Vagina (tissue), 2 donors: ENCODE results near the gene SEPTIN5. TPM values are rescaled to one million over a fixed set of nuclear protein-coding genes. Genes with fewer than 3 reads are reported as not detected.

ENCODE experiments used
- DNase-seq, 2 donors: peaks; one replicate each; pipeline ENCODE4 v3.0.0-alpha.2; 2017; ENCODE audit errors: extremely low spot score in 2 of 2
- H3K27ac ChIP-seq: fragments of 200-600 bp; sonication (generic); one replicate; pipeline ENCODE4 v1.5.1; 2019
- H3K27me3 ChIP-seq: fragments of 200-600 bp; sonication (generic); one replicate; pipeline ENCODE4 v1.5.1; 2019
- H3K36me3 ChIP-seq, 2 donors: fragments of 200-600 bp; sonication (generic); one replicate each; pipeline ENCODE4 v1.5.1; 2017 to 2019
- H3K4me1 ChIP-seq: fragments of 200-600 bp; sonication (generic); one replicate; pipeline ENCODE4 v1.5.1; 2019
- H3K4me3 ChIP-seq, 2 donors: fragments of 200-600 bp; sonication (generic); 1 replicate in 1 of 2; 2 replicates in 1 of 2; pipeline ENCODE4 v1.5.1; 2016 to 2019
- H3K9me3 ChIP-seq: fragments of 200-600 bp; sonication (generic); one replicate; pipeline ENCODE4 v1.5.1; 2019
- POLR2A ChIP-seq, 2 donors: fragments of 450-650 bp; IDR thresholded peaks; one replicate each; pipeline ENCODE4 v1.6.1; 2017; ENCODE audit warnings: antibody characterized with exemption in 2 of 2, mild to moderate bottlenecking in 2 of 2, moderate library complexity in 2 of 2
- POLR2AphosphoS5 ChIP-seq, 2 donors: sonication (generic); formaldehyde crosslinking; IDR thresholded peaks; one replicate each; pipeline ENCODE4 v1.9.0; 2017; ENCODE audit warnings: antibody characterized with exemption in 2 of 2, mild to moderate bottlenecking in 2 of 2, low read depth in 1 of 2; ENCODE audit not compliant: insufficient read depth in 1 of 2
- intact Hi-C: fragments of 100-400 bp; cut with DNase I; formaldehyde crosslinking; loops from one replicate; pipeline ENCODE4 v1.15.1; 2023
- total RNA-seq: library from RNA; depleted of rRNA; stranded (reverse); fragments of >200 nt; gene quantifications from one replicate; pipeline ENCODE4 v1.2.3, GENCODE V29; 2016
- TF ChIP-seq, protein P1 (sequence below), 3 experiments: fragments of 450-650 bp in 2 of 3; fragments of 200-600 bp in 1 of 3; sonication (generic) in 1 of 3; IDR thresholded peaks; one replicate each; pipeline ENCODE4 v1.5.1; 2017 to 2019; ENCODE audit warnings: antibody characterized with exemption in 3 of 3, mild to moderate bottlenecking in 2 of 3, moderate library complexity in 2 of 3

SEPTIN5 gene
- total RNA-seq, 1 donor from 2014 or later = 67.3 TPM

DNA sequence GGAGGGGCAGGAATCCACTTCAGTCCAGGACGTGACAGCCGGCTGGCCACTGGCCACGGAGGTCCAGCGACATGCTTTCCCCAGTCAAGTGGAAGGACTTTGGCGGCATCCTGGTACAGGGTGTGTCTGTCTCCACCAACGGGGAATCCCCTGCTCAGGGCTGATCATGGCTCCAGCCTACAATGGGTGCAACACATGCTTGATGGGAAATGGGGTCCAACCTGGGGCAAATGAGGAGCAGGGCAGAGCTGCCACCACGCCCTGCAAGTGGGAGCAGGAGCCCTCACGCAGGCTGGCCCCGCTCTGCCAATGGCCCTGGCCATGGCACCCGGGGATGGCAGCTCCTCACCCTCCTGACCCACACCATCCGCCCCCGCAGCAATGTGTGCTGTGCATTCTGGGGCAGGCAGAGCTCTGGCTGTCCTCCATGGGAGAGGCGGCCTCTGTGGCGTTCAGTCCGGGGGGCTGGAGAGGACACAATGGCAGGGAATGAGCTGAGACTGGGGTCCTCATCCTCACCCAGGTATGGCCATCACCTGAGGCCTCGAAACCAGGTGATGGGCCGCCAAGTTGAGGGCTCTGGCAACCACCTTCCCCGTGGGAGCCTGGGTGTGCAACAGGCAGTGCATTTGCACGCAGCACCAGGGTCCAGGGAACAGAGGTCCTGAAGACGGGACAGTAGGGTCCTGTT is 5.8 kb upstream of the SEPTIN5 start:
- H3K9me3 ChIP-seq = no peaks in the 10 kb centered on the region
- intact Hi-C loops = no loop called here
- peak overlapping the region; percentile 83 for H3K27ac ChIP-seq
- no peak for DNase-seq
- no peak overlapping the region for H3K4me3 ChIP-seq
- H3K36me3 ChIP-seq = no peaks in the 10 kb centered on the region
- H3K27me3 ChIP-seq = no peaks in the 10 kb centered on the region
- peaks cover 24% of the 10 kb centered on the region for H3K4me1 ChIP-seq
- no peak for TF ChIP-seq POLR2A (IDR thresholded peaks at IDR 0.05)
- TF ChIP-seq, protein P1, sequence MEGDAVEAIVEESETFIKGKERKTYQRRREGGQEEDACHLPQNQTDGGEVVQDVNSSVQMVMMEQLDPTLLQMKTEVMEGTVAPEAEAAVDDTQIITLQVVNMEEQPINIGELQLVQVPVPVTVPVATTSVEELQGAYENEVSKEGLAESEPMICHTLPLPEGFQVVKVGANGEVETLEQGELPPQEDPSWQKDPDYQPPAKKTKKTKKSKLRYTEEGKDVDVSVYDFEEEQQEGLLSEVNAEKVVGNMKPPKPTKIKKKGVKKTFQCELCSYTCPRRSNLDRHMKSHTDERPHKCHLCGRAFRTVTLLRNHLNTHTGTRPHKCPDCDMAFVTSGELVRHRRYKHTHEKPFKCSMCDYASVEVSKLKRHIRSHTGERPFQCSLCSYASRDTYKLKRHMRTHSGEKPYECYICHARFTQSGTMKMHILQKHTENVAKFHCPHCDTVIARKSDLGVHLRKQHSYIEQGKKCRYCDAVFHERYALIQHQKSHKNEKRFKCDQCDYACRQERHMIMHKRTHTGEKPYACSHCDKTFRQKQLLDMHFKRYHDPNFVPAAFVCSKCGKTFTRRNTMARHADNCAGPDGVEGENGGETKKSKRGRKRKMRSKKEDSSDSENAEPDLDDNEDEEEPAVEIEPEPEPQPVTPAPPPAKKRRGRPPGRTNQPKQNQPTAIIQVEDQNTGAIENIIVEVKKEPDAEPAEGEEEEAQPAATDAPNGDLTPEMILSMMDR (IDR thresholded peaks at IDR 0.05) = no peak
- TF ChIP-seq POLR2AphosphoS5 (IDR thresholded peaks at IDR 0.05; ENCODE audit: insufficient read depth in 1 of 2, low read depth in 1 of 2) = no peak

DNA sequence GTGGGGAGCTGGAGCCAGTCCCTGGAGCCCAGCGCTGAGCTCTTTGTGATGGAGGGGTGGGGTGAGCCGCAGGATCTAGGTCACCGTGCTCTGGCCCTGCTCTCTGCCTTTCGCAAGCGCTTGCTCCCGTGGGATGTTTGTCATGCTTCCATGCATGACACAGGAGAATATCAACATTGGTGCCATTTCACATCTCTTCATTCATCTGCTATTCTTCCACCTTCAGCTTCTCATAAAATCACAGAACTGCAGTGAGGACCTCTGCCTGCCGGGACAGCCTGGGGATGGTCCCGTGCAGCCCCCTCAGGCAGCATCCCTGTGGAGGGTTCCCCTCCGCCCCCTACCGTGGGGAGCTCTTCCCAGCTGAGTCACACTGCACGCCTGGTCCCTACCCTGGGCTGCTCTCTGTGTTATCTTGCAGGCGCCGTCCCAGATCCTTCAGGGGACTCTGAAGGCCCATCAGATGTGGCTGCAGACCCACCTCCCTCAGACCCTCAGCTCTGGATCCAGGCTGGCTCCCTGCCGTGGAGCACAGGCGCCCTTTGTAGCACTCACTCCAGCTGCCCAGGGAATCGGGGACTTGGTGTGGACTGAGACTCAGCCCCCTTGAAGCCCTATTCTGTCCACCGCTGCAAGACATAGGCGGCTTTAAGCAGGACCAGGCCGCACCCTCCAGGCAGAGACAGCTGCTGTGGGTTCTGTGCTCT is 5.1 kb upstream of the SEPTIN5 start:
- TF ChIP-seq POLR2AphosphoS5 (IDR thresholded peaks at IDR 0.05; ENCODE audit: insufficient read depth in 1 of 2, low read depth in 1 of 2) = peak; percentile 32 to 73
- TF ChIP-seq, protein P1 (IDR thresholded peaks at IDR 0.05) = no peak
- intact Hi-C loops = no loop called here
- Histone ChIP-seq H3K4me3 (no peak overlapping the region), H3K9me3 (no peaks in the 10 kb centered on the region), H3K36me3 (no peaks in the 10 kb centered on the region), H3K4me1 (peaks cover 29% of the 10 kb centered on the region), H3K27me3 (no peaks in the 10 kb centered on the region), H3K27ac (peak overlapping the region; percentile 83)
- no peak for DNase-seq

DNA sequence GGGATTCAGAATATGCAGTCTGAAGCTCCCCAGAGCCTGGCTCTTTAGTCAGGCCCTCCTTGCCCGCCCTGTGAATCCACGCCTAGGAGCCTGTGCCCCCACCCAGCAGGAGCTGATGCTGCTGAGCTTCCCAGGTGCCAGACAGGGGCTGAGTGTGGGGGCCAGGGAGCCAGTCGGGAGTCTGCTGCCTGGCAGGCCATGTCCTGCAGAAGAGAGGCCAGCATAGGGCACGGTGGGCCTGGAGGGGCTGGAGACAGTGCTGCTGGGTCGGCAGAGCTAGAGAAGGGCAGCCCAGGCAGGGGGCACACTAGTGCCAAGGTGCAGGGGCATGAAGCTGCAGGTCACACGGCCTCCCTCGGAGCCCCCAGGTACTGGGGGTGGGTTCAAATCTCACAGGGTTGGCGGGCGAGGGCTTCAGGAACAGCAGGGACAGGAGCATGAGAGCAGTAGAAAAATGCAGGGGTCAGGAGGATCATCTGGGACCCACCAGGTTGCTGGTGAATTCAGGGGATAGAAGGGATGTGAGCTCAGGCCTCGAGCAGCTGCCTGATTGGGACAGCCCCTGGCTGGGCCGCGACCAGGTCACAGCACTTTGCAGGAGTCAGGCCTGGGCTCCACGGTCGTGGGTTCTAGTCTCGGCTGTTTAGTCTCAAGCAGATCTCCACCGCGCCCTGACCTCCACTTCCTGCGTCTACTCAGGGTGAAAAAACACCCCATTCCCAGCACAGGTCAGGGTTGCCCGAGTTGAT is 4.1 kb upstream of the SEPTIN5 start:
- Histone ChIP-seq H3K27ac (peak overlapping the region; percentile 83), H3K27me3 (no peaks in the 10 kb centered on the region), H3K9me3 (no peaks in the 10 kb centered on the region), H3K4me3 (no peak overlapping the region), H3K4me1 (peaks cover 36% of the 10 kb centered on the region), H3K36me3 (no peaks in the 10 kb centered on the region)
- no peak for TF ChIP-seq POLR2AphosphoS5 (IDR thresholded peaks at IDR 0.05; ENCODE audit: insufficient read depth in 1 of 2, low read depth in 1 of 2)
- TF ChIP-seq, protein P1 (IDR thresholded peaks at IDR 0.05) = no peak
- TF ChIP-seq POLR2A (IDR thresholded peaks at IDR 0.05) = no peak
- no peak for DNase-seq
- intact Hi-C loops = no loop called here

DNA sequence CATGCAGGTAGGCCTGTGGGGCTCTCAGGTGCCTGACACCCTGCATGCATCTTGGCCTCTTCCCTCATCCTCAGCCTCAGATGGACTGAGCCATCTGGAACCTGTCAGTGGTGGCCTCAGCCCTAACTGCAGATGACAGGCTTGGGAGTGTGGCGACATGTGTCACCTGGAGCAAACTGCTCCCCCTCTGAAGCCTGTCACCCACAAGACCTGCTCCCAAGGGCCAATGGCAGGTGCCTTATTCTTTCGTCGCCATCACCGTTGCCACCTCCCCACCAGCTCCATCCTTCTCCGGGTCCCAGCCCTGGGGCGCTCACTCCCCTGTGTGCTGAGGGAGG is 3.6 kb upstream of the SEPTIN5 start:
- TF ChIP-seq POLR2AphosphoS5 (IDR thresholded peaks at IDR 0.05; ENCODE audit: insufficient read depth in 1 of 2, low read depth in 1 of 2) (no peak), POLR2A (IDR thresholded peaks at IDR 0.05) (no peak)
- TF ChIP-seq, protein P1 (IDR thresholded peaks at IDR 0.05) = no peak
- H3K4me1 ChIP-seq = peaks cover 41% of the 10 kb centered on the region
- H3K4me3 ChIP-seq = no peak overlapping the region
- H3K36me3 ChIP-seq = no peaks in the 10 kb centered on the region
- no peak for DNase-seq
- intact Hi-C loops = no loop called here
- H3K27me3 ChIP-seq = no peaks in the 10 kb centered on the region
- H3K27ac ChIP-seq = peak overlapping the region; percentile 83
- H3K9me3 ChIP-seq = no peaks in the 10 kb centered on the region
